Prostate gland (tissue), 2 donors: ENCODE measurements around the gene TLR8. TPM values are rescaled to one million over a fixed set of nuclear protein-coding genes. Genes with fewer than 3 reads are reported as not detected.

Source experiments
- DNase-seq: peaks from one replicate; pipeline ENCODE4 v3.0.0-alpha.2; 2019; ENCODE audit warnings: low spot score
- H3K27ac ChIP-seq, 2 donors: fragments of 200-600 bp; sonication (generic); 2 replicates each; pipeline ENCODE4 v1.5.1; 2017 to 2019
- H3K27me3 ChIP-seq: fragments of 200-600 bp; sonication (generic); replicated peaks from 2 replicates; pipeline ENCODE4 v1.5.1; 2019; ENCODE audit not compliant: insufficient read depth
- H3K36me3 ChIP-seq, 2 donors: fragments of 200-600 bp; sonication (generic); 1 replicate in 1 of 2; 2 replicates in 1 of 2; pipeline versions ENCODE4 v1.5.1 to v1.8.1; 2017 to 2019
- H3K4me1 ChIP-seq: fragments of 200-600 bp; sonication (generic); replicated peaks from 2 replicates; pipeline ENCODE4 v1.5.1; 2019
- H3K4me3 ChIP-seq, 2 donors: fragments of 200-600 bp; sonication (generic); 2 replicates each; pipeline ENCODE4 v1.5.1; 2017 to 2019
- H3K9me3 ChIP-seq: fragments of 200-600 bp; sonication (generic); 2 replicates; pipeline ENCODE4 v1.5.1; 2017
- POLR2A ChIP-seq: fragments of 450-650 bp; IDR thresholded peaks from one replicate; pipeline ENCODE4 v1.6.1; 2016; ENCODE audit warnings: antibody characterized with exemption, mild to moderate bottlenecking
- POLR2AphosphoS5 ChIP-seq: sonication (generic); formaldehyde crosslinking; IDR thresholded peaks from one replicate; pipeline ENCODE4 v1.6.1; 2017; ENCODE audit warnings: antibody characterized with exemption
- WGBS: methylation state at CpG from one replicate; pipeline ENCODE4 v1.1.5; 2018; 5-methylcytosine and 5-hydroxymethylcytosine counted together
- intact Hi-C: fragments of 100-400 bp; cut with DNase I; formaldehyde crosslinking; loops from one replicate; pipeline ENCODE4 v1.14.2; 2022
- total RNA-seq, 2 donors: library from RNA; depleted of rRNA; stranded (reverse); fragments of >200 nt; gene quantifications; one replicate each; pipeline ENCODE4 v1.1.0, GENCODE V29; 2016
- TF ChIP-seq, protein P1 (sequence below), 4 experiments: fragments of 200-600 bp in 2 of 4; fragments of 450-650 bp in 2 of 4; sonication (generic) in 2 of 4; IDR thresholded peaks; 1 replicate in 3 of 4; 2 replicates in 1 of 4; pipeline ENCODE4 v1.5.1; 2016 to 2019; ENCODE audit warnings: antibody characterized with exemption in 4 of 4, mild to moderate bottlenecking in 2 of 4, moderate library complexity in 2 of 4

The TLR8 gene
- total RNA-seq, 2 donors from 2014 or later, result 0.18 to 0.57 TPM

GRCh38 chrX:12971282-12972003 is 65.0 kb downstream of the TLR8 start:
- H3K27ac ChIP-seq, result peak overlapping the region in 1 of 2 donors; percentile 30
- no peaks in the 10 kb centered on the region for H3K9me3 ChIP-seq
- no peak overlapping the region for H3K4me3 ChIP-seq
- 73% methylated on average over 9 of the region's 12 CpGs for WGBS
- no peak for DNase-seq
- H3K4me1 ChIP-seq, result no peaks in the 10 kb centered on the region
- intact Hi-C loops, result loop anchor here (2.0 to 5.0 kb wide), 2 partner anchors 121 to 515 kb away; no protein-coding TSS in a partner anchor
- no peaks in the 10 kb centered on the region for H3K27me3 ChIP-seq
- no peaks in the 10 kb centered on the region for H3K36me3 ChIP-seq
- TF ChIP-seq POLR2AphosphoS5 (no peak), POLR2A (no peak)
- TF ChIP-seq, protein P1, sequence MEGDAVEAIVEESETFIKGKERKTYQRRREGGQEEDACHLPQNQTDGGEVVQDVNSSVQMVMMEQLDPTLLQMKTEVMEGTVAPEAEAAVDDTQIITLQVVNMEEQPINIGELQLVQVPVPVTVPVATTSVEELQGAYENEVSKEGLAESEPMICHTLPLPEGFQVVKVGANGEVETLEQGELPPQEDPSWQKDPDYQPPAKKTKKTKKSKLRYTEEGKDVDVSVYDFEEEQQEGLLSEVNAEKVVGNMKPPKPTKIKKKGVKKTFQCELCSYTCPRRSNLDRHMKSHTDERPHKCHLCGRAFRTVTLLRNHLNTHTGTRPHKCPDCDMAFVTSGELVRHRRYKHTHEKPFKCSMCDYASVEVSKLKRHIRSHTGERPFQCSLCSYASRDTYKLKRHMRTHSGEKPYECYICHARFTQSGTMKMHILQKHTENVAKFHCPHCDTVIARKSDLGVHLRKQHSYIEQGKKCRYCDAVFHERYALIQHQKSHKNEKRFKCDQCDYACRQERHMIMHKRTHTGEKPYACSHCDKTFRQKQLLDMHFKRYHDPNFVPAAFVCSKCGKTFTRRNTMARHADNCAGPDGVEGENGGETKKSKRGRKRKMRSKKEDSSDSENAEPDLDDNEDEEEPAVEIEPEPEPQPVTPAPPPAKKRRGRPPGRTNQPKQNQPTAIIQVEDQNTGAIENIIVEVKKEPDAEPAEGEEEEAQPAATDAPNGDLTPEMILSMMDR (IDR thresholded peaks at IDR 0.05), result no peak

- 79% methylated on average over 6 of the region's 6 CpGs for WGBS
- Histone ChIP-seq H3K4me3 (no peak overlapping the region), H3K27ac (no peak overlapping the region), H3K27me3 (no peaks in the 10 kb centered on the region), H3K4me1 (no peaks in the 10 kb centered on the region), H3K9me3 (no peaks in the 10 kb centered on the region), H3K36me3 (no peaks in the 10 kb centered on the region)
- DNase-seq, result no peak
- TF ChIP-seq, protein P1 (IDR thresholded peaks at IDR 0.05), result no peak
- TF ChIP-seq POLR2A (no peak), POLR2AphosphoS5 (no peak)
- intact Hi-C loops, result loop anchor here (5.0 kb wide), 1 partner anchor 120 kb away; no protein-coding TSS in a partner anchor
Observed at GRCh38 chrX:12972243-12972642, 65.8 kb downstream of the TLR8 start.

Other genes starting within 250 kb of the TLR8 start
- gene PRPS2, start 115.2 kb upstream of the TLR8 start, total RNA-seq, result 100 to 1,000 TPM in 1 of 2 donors, 10 to 100 TPM in 1; 43.0 to 567 TPM
- gene TLR7, start 39.5 kb upstream of the TLR8 start, total RNA-seq, result 1 to 10 TPM in 1 of 2 donors, under 1 TPM in 1; 0.57 to 1.6 TPM
- 1,000 to 10,000 TPM; 1,116 to 1,330 TPM for gene TMSB4X, start 68.5 kb downstream of the TLR8 start, total RNA-seq
- gene FAM9C, start 138.0 kb downstream of the TLR8 start, total RNA-seq, result 1 to 10 TPM in 1 of 2 donors, not detected in 1; 6.5 TPM